ENCODE results near the gene ELOF1.

ELOF1 gene

DNA sequence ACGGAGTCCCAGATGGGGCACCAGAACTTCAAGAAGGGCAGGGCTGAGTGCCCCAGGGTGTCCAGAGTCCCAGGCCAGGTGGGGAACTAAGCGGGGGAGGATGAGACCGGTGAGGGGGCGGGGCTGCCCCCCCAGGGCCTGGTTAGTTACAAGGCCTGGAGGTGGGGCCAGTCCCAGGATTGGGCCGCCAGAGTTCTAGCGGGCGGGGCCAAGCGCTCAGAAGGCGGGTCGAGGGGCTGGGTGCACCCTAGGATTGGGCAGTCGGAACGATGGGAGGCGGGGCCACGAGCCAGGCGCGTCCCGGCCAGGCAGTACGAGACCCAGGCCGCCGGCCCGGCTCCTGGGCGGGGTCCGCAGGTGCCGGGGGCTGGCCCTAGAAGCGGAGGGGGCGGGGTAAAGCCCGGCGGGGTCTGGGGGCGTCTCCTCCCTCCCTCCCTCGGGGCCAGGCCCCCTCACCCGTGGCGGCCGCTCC lies 54.0 kb downstream of the ELOF1 start:
- H3K9me3 ChIP-seq (ENCODE audit: control insufficient read depth, low read length) = no peaks in the 10 kb centered on the region
- H3K27ac ChIP-seq = peak overlapping the region; percentile 88
- peak overlapping the region; percentile 94 for H3K4me2 ChIP-seq (ENCODE audit: low read length)
- H3K4me3 ChIP-seq (ENCODE audit: low read depth, low read length) = peak overlapping the region; percentile 86
- H3K4me1 ChIP-seq = no peaks in the 10 kb centered on the region
- peak overlapping the region; percentile 56 for H3K9ac ChIP-seq
- peak overlapping the region; percentile 86 for H2AFZ ChIP-seq
- no peaks in the 10 kb centered on the region for H3K36me3 ChIP-seq (ENCODE audit: control insufficient read depth, insufficient read depth, low read length)
- TF ChIP-seq, protein P1, sequence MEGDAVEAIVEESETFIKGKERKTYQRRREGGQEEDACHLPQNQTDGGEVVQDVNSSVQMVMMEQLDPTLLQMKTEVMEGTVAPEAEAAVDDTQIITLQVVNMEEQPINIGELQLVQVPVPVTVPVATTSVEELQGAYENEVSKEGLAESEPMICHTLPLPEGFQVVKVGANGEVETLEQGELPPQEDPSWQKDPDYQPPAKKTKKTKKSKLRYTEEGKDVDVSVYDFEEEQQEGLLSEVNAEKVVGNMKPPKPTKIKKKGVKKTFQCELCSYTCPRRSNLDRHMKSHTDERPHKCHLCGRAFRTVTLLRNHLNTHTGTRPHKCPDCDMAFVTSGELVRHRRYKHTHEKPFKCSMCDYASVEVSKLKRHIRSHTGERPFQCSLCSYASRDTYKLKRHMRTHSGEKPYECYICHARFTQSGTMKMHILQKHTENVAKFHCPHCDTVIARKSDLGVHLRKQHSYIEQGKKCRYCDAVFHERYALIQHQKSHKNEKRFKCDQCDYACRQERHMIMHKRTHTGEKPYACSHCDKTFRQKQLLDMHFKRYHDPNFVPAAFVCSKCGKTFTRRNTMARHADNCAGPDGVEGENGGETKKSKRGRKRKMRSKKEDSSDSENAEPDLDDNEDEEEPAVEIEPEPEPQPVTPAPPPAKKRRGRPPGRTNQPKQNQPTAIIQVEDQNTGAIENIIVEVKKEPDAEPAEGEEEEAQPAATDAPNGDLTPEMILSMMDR (IDR thresholded peaks at IDR 0.05) = no peak
- H3K27me3 ChIP-seq (ENCODE audit: control insufficient read depth, insufficient read depth, low read length) = no peaks in the 10 kb centered on the region
- no peaks in the 10 kb centered on the region for H3K79me2 ChIP-seq

DNA sequence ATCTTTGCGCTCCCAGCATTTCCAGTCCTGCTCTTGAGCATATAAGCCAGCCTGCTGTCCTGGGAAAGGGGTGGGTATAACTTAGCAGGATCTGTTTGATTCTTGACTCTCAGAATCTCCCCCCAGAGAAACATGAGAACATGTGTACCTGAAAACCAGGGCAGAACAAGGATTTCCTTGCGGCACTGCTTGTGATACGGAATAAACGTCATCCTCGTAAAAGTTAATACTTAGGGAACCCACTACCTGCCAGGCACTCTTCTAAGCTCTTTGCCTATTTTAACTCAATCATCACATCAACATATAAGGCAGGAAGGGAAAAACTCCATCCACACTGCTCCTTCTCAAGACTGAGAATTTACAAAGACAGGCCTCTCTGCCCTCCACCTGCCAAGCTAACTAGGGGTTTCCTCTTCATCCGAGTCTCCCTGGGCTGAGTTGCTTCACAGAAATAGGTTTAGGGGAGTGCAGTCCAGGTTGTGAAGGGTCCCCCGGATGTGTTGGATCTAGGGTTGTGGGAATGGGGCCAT lies 54.5 kb downstream of the ELOF1 start:
- H2AFZ ChIP-seq = peak overlapping the region; percentile 86
- H3K79me2 ChIP-seq = no peaks in the 10 kb centered on the region
- H3K27me3 ChIP-seq (ENCODE audit: control insufficient read depth, insufficient read depth, low read length) = no peaks in the 10 kb centered on the region
- no peaks in the 10 kb centered on the region for H3K9me3 ChIP-seq (ENCODE audit: control insufficient read depth, low read length)
- TF ChIP-seq, protein P1 (IDR thresholded peaks at IDR 0.05) = no peak
- H3K4me1 ChIP-seq = no peaks in the 10 kb centered on the region
- peak overlapping the region; percentile 94 for H3K4me2 ChIP-seq (ENCODE audit: low read length)
- no peaks in the 10 kb centered on the region for H3K36me3 ChIP-seq (ENCODE audit: control insufficient read depth, insufficient read depth, low read length)
- peak overlapping the region; percentile 88 for H3K27ac ChIP-seq
- peak overlapping the region; percentile 86 for H3K4me3 ChIP-seq (ENCODE audit: low read depth, low read length)
- no peak overlapping the region for H3K9ac ChIP-seq
